PFSK-1 (cell line): ENCODE data around the gene FBXO28.

ENCODE experiments used
- FOXP2 ChIP-seq: optimal IDR thresholded peaks from 2 replicates; pipeline ENCODE3; 2011; ENCODE audit warnings: borderline replicate concordance, control low read depth, inconsistent platforms; ENCODE audit not compliant: insufficient read depth; ENCODE audit errors: extremely low read length, extremely low read depth
- POLR2AphosphoS5 ChIP-seq: IDR thresholded peaks from 2 replicates; pipeline ENCODE4 v1.6.1; 2012; ENCODE audit warnings: low read depth, mild to moderate bottlenecking, control low read depth, low read length, moderate library complexity
- REST ChIP-seq, 2 experiments: IDR thresholded peaks; 2 replicates each; pipeline versions ENCODE4 v1.6.1 to v1.8.0; 2011 to 2012; ENCODE audit warnings: low read depth in 2 of 2, low read length in 2 of 2, control low read depth in 1 of 2, inconsistent platforms in 1 of 2, mild to moderate bottlenecking in 1 of 2, moderate library complexity in 1 of 2; ENCODE audit not compliant: insufficient read depth in 1 of 2
- SIN3A ChIP-seq: IDR thresholded peaks from 2 replicates; pipeline ENCODE4 v1.6.1; 2012; ENCODE audit warnings: mild to moderate bottlenecking, low read length, moderate library complexity, borderline replicate concordance; ENCODE audit not compliant: insufficient read depth
- TAF1 ChIP-seq: IDR thresholded peaks from 2 replicates; pipeline ENCODE4 v1.6.1; 2012; ENCODE audit warnings: low read length, control low read depth, borderline replicate concordance; ENCODE audit not compliant: insufficient read depth

Gene FBXO28

DNA sequence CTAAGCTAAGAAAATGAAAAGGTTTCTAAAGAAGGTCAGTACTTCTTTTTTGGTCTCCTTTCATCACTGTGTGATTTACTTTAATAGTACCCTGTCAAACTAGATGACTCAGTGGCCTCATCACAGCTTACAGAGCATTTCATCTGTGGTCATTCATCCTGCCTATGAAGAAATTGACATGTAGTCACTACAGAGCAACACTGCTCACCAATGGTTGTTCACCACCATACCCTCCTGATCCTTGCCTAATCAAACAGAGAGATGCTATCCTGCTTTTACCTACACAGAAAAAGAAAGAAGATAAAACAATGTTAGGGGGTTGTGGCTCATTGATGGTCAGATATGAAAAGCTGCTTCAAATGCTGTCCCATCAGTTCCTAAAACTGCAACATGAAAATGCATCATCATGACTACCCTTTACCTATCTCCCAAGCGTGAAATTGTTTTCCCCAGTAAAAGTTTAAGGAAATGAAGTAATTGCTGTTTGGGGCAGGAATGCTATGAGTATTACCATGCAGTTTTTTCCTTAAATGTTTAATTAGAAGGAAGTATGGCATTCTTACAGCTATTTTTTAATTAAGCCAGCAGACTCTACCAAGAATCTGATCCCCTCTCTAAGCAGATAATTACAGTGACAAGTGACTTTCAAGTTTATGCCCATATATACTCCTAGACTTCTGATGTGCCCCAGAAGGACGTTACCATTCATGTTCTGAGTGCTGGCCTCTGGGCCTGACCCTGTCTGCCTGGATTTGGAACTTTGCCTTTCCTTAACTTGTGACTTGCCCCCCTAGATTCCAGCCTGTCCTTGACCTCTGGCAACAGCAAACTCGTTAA is 46.1 kb upstream of the FBXO28 start:
- TF ChIP-seq POLR2AphosphoS5, result no peak
- TF ChIP-seq TAF1, result no peak
- TF ChIP-seq SIN3A, result no peak
- no peak for TF ChIP-seq FOXP2
- TF ChIP-seq REST (IDR thresholded peaks at IDR 0.05; ENCODE audit: insufficient read depth in 1 of 2, low read depth in 2 of 2, low read length in 2 of 2), result no peak

GRCh38 chr1:224068458-224069072 is 45.3 kb upstream of the FBXO28 start:
- TF ChIP-seq FOXP2, result no peak
- no peak for TF ChIP-seq TAF1
- no peak for TF ChIP-seq REST (IDR thresholded peaks at IDR 0.05; ENCODE audit: insufficient read depth in 1 of 2, low read depth in 2 of 2, low read length in 2 of 2)
- no peak for TF ChIP-seq POLR2AphosphoS5

GRCh38 chr1:224069138-224069537 is 44.8 kb upstream of the FBXO28 start:
- TF ChIP-seq TAF1, result no peak

DNA sequence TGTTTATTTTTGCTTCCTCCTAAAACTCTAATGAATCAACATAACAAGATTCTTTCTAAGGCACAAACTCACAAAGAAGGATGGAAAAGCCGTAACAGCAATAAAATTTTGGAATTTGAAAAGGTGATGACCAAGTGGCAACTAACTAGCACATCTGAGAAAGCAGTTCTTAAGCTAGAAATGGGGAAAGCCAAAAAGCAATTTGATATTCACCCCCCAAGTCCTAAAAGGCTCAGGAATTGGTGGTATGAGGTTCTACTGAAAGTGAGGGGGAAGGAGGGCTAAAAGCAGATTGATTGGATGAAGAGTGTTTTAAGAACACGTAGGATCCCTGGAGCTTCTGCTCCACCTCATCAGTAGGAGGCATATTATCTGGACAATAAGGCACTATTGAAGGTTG is 43.4 kb upstream of the FBXO28 start:
- no peak for TF ChIP-seq SIN3A
- no peak for TF ChIP-seq FOXP2
- TF ChIP-seq REST (IDR thresholded peaks at IDR 0.05; ENCODE audit: insufficient read depth in 1 of 2, low read depth in 2 of 2, low read length in 2 of 2), result no peak
- no peak for TF ChIP-seq TAF1

DNA sequence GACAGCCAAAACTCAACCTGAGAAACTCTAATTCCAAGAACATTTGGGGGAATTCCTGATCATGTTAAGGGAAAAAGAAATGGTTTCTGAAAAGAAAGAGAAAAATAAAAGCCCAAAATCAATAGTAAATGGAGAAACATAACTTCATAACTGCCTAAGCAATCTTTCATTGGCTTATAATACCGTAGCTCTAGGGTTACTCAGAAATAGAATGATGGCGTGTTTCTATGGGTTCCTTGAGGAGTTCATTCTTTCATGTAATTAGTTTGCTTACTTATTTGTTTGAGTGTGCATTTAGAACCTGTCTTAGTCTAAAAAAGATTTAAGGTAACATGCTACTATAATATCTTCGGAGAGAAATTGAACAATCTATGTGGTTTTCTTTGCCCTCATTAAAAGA is 37.5 kb upstream of the FBXO28 start:
- no peak for TF ChIP-seq FOXP2
- TF ChIP-seq SIN3A, result no peak
- no peak for TF ChIP-seq REST (IDR thresholded peaks at IDR 0.05; ENCODE audit: insufficient read depth in 1 of 2, low read depth in 2 of 2, low read length in 2 of 2)
- no peak for TF ChIP-seq TAF1
- no peak for TF ChIP-seq POLR2AphosphoS5
